Left lung (tissue), 10 donors: ENCODE results near the gene BCKDHB. TPM values are rescaled to one million over a fixed set of nuclear protein-coding genes. Genes with fewer than 3 reads are reported as not detected.

ENCODE experiments used
- ATAC-seq: fragments of 200-7000 bp; cut with Tn5 transposase; one replicate; pipeline ENCODE4 v1.9.1; 2020; ENCODE audit warnings: moderate library complexity
- DNase-seq, 4 donors: peaks; one replicate each; pipeline ENCODE4 v3.0.0-alpha.2; 2013 to 2020
- H3K27ac ChIP-seq, 2 donors: fragments of 200-600 bp; sonication (generic) in 1 of 2; one replicate each; pipeline versions ENCODE4 v1.5.0 to v1.8.0; 2020 to 2021
- H3K27me3 ChIP-seq, 2 donors: fragments of 200-600 bp; sonication (generic) in 1 of 2; one replicate each; pipeline versions ENCODE4 v1.5.0 to v1.8.0; 2020 to 2021
- H3K36me3 ChIP-seq, 2 donors: fragments of 200-600 bp; sonication (generic) in 1 of 2; one replicate each; pipeline versions ENCODE4 v1.5.0 to v1.8.0; 2020 to 2021
- H3K4me1 ChIP-seq, 2 donors: fragments of 200-600 bp; one replicate each; pipeline ENCODE4 v1.8.0; 2021
- H3K4me3 ChIP-seq, 2 donors: fragments of 200-600 bp; sonication (generic) in 1 of 2; one replicate each; pipeline versions ENCODE4 v1.5.0 to v1.8.0; 2020 to 2021; ENCODE audit warnings: mild to moderate bottlenecking in 1 of 2
- H3K9me3 ChIP-seq, 2 donors: fragments of 200-600 bp; sonication (generic) in 1 of 2; one replicate each; pipeline versions ENCODE4 v1.5.0 to v1.8.0; 2020 to 2021
- intact Hi-C, 2 donors: fragments of 100-400 bp; cut with DNase I; formaldehyde crosslinking; loops; one replicate each; pipeline versions ENCODE4 v1.11.2 to v1.14.2; 2022
- polyA plus RNA-seq, 6 donors: library from polyadenylated mRNA; unstranded; fragments of 120-200 nt; gene quantifications; one replicate each; pipeline ENCODE4 v1.2.1, GENCODE V29; 2013; ENCODE audit not compliant: insufficient read length in 6 of 6
- total RNA-seq, 2 donors: library from RNA; stranded (reverse); fragmentation: NEBNext Ultra II Directional; extraction: Animal tissue kit (Norgen Biotek cat#: 25700); gene quantifications; one replicate each; pipeline ENCODE4 v1.2.1, GENCODE V29; 2021
- TF ChIP-seq, protein P1 (sequence below), 2 donors: fragments of 200-600 bp; sonication (generic) in 1 of 2; IDR thresholded peaks; one replicate each; pipeline versions ENCODE4 v1.5.0 to v1.8.0; 2021; ENCODE audit warnings: antibody characterized with exemption in 2 of 2
- donor health status: DM: no; HTN: yes; CAD: no.
- donor health status: DM: no; HTN: no; CAD: no.

BCKDHB gene
- total and polyA plus RNA-seq, 8 donors, result 15.1 to 26.1 (median 22.0) TPM

DNA sequence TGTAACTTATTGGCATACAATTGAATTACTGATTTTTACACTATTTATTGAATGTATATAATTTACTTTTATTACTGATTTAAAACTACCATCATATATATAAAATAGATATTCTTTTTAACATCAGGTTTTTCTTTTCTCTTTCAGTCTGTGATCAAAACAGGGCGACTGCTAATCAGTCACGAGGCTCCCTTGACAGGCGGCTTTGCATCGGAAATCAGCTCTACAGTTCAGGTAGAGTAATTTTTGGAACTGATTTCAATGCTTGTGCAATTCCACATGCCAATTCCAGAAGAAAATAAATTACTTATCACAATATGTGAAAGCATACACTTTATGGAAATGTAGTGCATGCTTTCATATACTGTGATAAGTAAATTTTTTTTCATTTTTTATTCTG is 166.5 kb downstream of the BCKDHB start:
- no peak overlapping the region for H3K4me3 ChIP-seq
- no peak overlapping the region for H3K27ac ChIP-seq
- no peaks in the 10 kb centered on the region for H3K9me3 ChIP-seq
- TF ChIP-seq, protein P1, sequence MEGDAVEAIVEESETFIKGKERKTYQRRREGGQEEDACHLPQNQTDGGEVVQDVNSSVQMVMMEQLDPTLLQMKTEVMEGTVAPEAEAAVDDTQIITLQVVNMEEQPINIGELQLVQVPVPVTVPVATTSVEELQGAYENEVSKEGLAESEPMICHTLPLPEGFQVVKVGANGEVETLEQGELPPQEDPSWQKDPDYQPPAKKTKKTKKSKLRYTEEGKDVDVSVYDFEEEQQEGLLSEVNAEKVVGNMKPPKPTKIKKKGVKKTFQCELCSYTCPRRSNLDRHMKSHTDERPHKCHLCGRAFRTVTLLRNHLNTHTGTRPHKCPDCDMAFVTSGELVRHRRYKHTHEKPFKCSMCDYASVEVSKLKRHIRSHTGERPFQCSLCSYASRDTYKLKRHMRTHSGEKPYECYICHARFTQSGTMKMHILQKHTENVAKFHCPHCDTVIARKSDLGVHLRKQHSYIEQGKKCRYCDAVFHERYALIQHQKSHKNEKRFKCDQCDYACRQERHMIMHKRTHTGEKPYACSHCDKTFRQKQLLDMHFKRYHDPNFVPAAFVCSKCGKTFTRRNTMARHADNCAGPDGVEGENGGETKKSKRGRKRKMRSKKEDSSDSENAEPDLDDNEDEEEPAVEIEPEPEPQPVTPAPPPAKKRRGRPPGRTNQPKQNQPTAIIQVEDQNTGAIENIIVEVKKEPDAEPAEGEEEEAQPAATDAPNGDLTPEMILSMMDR (IDR thresholded peaks at IDR 0.05), result no peak
- H3K27me3 ChIP-seq, result no peaks in the 10 kb centered on the region
- intact Hi-C loops, result no loop called here
- DNase-seq, result no peak
- H3K4me1 ChIP-seq, result no peaks in the 10 kb centered on the region
- no peaks in the 10 kb centered on the region for H3K36me3 ChIP-seq
- ATAC-seq, result no peak

DNA sequence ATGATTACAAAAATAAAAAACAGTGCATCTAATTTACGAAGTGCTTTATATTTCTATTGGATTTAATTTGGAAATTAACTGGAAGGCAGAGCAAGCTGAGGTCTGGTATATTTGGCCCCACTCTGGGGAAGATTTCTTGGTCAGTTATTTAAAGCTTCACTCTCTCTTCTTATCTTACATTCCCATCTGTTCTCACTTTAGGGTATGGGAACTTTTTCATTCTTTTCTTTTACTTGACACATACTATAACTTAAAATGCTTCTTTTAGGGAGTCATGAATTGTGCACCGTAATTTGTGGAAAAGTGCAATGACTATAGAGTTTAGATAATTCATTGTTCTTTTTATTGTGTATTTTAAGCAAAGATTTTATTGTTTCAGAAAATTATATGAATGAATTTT is 170.4 kb downstream of the BCKDHB start:
- H3K4me3 ChIP-seq, result no peak overlapping the region
- no peaks in the 10 kb centered on the region for H3K36me3 ChIP-seq
- intact Hi-C loops, result no loop called here
- no peak for DNase-seq
- H3K27me3 ChIP-seq, result no peaks in the 10 kb centered on the region
- no peaks in the 10 kb centered on the region for H3K4me1 ChIP-seq
- no peak for ATAC-seq
- H3K27ac ChIP-seq, result no peak overlapping the region
- TF ChIP-seq, protein P1 (IDR thresholded peaks at IDR 0.05), result no peak
- H3K9me3 ChIP-seq, result no peaks in the 10 kb centered on the region

DNA sequence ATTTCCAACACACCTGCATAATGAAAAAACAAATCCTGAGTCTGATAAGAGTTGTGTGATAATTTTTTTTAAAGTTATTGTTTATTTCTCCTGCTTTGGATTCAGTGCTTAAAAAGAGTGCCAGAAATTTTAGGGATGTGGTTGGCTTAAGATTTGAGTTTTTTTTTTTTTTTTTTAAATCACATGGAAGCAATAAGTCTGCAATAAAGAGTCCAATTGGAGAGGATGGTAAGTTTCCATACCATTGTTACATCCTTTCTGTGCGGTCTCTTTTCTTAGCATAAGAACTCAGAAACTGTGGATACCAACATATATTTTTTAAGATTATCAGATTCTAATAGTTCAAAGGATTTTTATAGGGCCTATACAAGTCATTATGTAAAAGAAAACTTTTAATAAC is 171.0 kb downstream of the BCKDHB start:
- H3K36me3 ChIP-seq, result no peaks in the 10 kb centered on the region
- intact Hi-C loops, result no loop called here
- no peaks in the 10 kb centered on the region for H3K4me1 ChIP-seq
- no peaks in the 10 kb centered on the region for H3K27me3 ChIP-seq
- TF ChIP-seq, protein P1 (IDR thresholded peaks at IDR 0.05), result no peak
- no peak for ATAC-seq
- no peaks in the 10 kb centered on the region for H3K9me3 ChIP-seq
- H3K27ac ChIP-seq, result no peak overlapping the region
- H3K4me3 ChIP-seq, result no peak overlapping the region
- no peak for DNase-seq

DNA sequence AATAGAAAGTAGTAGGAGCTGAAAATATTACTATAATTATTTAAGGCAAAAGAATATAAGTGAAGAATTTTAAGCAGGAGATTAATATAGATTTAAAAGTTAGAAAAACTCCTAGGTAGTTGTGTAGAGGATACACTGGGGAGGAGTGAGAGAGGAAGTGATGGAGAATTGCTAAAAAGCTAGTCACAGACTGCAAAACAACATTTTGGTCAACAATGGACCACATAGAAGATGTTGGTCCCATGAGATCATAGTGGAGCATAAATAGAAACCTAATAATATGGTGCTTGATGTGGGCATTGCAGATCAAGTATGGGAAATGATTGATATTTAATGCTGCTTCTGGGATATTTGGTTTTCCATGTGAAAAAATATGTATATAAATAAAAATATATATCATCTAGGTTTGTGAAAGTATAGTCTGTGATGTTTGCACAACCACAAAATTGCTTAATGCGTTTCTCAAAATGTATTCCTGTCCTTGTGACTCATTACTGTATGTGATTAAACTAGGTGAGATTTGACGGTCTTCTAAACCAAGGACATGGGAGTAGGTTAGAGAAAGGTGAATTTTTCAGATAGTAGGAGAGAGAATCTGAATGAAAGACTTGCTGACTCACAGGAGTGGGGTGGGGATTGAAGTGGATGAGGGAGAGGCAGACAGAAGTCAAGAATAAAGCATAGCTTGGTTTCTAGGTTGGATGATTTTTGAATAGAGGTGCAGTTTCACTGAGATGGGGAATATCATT is 174.0 kb downstream of the BCKDHB start:
- no peaks in the 10 kb centered on the region for H3K36me3 ChIP-seq
- no peaks in the 10 kb centered on the region for H3K9me3 ChIP-seq
- intact Hi-C loops, result no loop called here
- TF ChIP-seq, protein P1 (IDR thresholded peaks at IDR 0.05), result no peak
- no peaks in the 10 kb centered on the region for H3K27me3 ChIP-seq
- H3K27ac ChIP-seq, result no peak overlapping the region
- DNase-seq (no peak), ATAC-seq (no peak)
- no peak overlapping the region for H3K4me3 ChIP-seq
- H3K4me1 ChIP-seq, result no peaks in the 10 kb centered on the region

DNA sequence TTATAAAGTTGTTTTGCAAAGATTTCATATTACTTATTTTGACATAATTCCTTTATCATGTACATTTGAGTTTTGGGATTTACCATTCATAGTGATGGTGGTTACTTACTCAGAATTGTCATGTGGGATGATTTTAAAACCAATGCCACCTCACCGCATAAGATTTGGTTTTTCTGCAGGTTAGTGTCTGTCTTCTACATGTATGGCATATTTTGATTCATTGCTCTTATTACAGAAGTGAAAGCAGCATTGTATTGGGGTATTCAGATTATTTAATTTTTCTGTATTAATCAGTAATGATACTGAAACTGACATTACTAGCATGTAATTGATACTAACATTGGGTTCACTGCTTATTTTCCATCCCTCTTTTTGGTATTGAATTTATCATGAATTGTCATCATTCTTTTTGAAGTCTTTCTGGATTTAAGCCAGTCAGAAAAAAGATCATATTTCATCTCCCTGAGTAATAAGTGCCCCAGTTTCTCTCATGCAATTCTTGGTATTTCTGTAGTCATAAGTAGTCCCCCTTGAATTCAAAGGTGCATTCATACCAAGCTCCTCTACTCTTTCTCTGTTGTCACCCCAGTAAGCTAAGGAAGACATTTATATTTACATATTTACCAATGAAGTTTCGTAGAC is 176.6 kb downstream of the BCKDHB start:
- TF ChIP-seq, protein P1 (IDR thresholded peaks at IDR 0.05), result no peak
- no peak overlapping the region for H3K4me3 ChIP-seq
- H3K27me3 ChIP-seq, result no peaks in the 10 kb centered on the region
- no peaks in the 10 kb centered on the region for H3K4me1 ChIP-seq
- intact Hi-C loops, result no loop called here
- no peaks in the 10 kb centered on the region for H3K36me3 ChIP-seq
- H3K27ac ChIP-seq, result no peak overlapping the region
- DNase-seq (no peak), ATAC-seq (no peak)
- no peaks in the 10 kb centered on the region for H3K9me3 ChIP-seq
